Measurements from ENCODE around the gene TMEM221. TPM values are rescaled to one million over a fixed set of nuclear protein-coding genes. Genes with fewer than 3 reads are reported as not detected.

Gene TMEM221
- total RNA-seq, 6 experiments from 2014 or later: 0.12 to 0.19 (median 0.16) TPM; not detected in 3

DNA sequence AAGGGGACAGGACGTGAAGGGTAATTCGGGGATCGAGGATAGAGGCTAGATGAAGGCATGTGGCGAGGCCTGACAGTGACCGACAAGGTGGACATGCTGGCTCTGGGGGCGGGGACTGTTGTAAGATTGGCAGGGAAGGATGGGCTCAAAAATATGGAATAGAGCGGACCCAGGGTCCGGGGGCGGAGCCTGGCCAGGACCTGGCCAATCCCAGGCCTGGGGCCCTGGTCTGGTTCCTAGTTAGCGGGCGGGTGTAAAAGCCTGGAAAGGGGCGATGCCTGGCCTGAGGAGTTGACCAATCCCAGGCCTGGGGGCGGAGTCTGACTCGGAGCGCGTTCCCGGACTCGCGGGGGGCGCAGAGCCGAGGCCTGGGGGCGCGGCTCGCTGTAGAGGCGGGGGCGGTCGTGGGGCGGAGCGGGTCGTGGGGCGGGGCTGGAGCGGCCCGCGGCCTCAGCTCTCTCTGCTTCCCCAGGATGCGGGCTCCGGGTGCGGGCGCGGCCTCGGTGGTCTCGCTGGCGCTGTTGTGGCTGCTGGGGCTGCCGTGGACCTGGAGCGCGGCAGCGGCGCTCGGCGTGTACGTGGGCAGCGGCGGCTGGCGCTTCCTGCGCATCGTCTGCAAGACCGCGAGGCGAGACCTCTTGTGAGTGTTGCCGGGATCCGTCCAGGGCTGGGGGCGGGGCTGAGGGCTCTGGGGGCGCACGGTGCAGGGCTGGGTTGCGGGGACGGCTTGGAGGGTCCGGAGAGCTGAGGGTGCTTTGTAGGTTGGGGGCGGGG lies 21.8 kb upstream of the TMEM221 start, which contains the start of gene SLC27A1:
TSS of gene SLC27A1 (plus strand) at position 457 of the 774 bp plus-strand sequence. CDS start at position 474, 17 bp downstream.
- no peaks in the 10 kb centered on the region for H3K27me3 ChIP-seq
- H3K27ac ChIP-seq: peak within 1 kb of the TSS; percentile 24 to 60 (median 29)
- no peaks in the 10 kb centered on the region for H3K4me1 ChIP-seq
- H3K4me3 ChIP-seq: peak within 1 kb of the TSS; percentile 65 to 85 (median 83)
- H3K9me3 ChIP-seq: no peaks in the 10 kb centered on the region
- DNase-seq (peak; percentile 99), ATAC-seq (peak; percentile 87 to 94 (median 92))
- TF ChIP-seq, protein P1, sequence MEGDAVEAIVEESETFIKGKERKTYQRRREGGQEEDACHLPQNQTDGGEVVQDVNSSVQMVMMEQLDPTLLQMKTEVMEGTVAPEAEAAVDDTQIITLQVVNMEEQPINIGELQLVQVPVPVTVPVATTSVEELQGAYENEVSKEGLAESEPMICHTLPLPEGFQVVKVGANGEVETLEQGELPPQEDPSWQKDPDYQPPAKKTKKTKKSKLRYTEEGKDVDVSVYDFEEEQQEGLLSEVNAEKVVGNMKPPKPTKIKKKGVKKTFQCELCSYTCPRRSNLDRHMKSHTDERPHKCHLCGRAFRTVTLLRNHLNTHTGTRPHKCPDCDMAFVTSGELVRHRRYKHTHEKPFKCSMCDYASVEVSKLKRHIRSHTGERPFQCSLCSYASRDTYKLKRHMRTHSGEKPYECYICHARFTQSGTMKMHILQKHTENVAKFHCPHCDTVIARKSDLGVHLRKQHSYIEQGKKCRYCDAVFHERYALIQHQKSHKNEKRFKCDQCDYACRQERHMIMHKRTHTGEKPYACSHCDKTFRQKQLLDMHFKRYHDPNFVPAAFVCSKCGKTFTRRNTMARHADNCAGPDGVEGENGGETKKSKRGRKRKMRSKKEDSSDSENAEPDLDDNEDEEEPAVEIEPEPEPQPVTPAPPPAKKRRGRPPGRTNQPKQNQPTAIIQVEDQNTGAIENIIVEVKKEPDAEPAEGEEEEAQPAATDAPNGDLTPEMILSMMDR (IDR thresholded peaks at IDR 0.05): no peak
- no peak for TF ChIP-seq POLR2A (IDR thresholded peaks at IDR 0.05)
- intact Hi-C loops (cut with DNase I): no loop called here
- no peaks in the 10 kb centered on the region for H3K36me3 ChIP-seq
- 0% methylated on average over 12 of the region's 67 CpGs for WGBS (ENCODE audit: insufficient coverage, low coverage, low lambda C conversion rate, missing lambda C conversion rate)

DNA sequence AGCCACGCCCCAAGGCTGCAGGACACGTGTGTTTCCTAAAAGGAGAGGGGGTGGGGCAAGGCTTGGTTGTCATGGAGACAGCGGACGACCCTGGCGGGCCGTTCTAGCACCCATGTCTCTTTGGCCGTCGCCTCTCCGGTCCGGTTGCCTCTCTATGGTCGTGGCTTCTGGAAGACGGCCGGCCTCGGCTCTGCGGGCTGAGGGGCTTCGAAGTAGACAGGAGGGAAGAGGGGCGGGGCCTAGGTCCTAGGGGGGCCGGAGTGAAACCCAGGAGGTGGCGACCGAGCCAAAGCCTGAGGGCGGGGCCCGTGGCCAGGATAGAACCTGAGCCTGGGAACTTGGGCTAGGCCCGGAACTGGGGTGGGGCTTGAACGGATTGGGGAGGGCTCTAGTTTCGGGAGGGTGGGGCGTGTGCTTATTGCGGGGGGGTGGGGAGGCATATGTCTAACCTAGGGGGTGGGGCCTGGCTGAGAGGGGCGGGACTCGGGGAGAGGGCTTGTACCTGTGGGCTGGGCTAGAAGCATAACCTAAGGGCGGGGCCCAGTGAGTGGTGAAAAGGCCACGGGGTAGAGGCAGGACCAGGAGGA lies 21.1 kb upstream of the TMEM221 start:
- DNase-seq (peak; percentile 97 to 98 (median 97)), ATAC-seq (peak; percentile 81 to 89 (median 85))
- TF ChIP-seq POLR2A (IDR thresholded peaks at IDR 0.05): no peak
- TF ChIP-seq, protein P1 (IDR thresholded peaks at IDR 0.05): no peak
- no peaks in the 10 kb centered on the region for H3K27me3 ChIP-seq
- peak overlapping the region; percentile 24 to 60 (median 29) for H3K27ac ChIP-seq
- 1% methylated on average over 25 of the region's 31 CpGs for WGBS (ENCODE audit: insufficient coverage, low coverage, low lambda C conversion rate, missing lambda C conversion rate)
- H3K4me3 ChIP-seq: peak overlapping the region; percentile 65 to 85 (median 83)
- intact Hi-C loops (cut with DNase I): no loop called here
- no peaks in the 10 kb centered on the region for H3K36me3 ChIP-seq
- H3K9me3 ChIP-seq: no peaks in the 10 kb centered on the region
- H3K4me1 ChIP-seq: no peaks in the 10 kb centered on the region

DNA sequence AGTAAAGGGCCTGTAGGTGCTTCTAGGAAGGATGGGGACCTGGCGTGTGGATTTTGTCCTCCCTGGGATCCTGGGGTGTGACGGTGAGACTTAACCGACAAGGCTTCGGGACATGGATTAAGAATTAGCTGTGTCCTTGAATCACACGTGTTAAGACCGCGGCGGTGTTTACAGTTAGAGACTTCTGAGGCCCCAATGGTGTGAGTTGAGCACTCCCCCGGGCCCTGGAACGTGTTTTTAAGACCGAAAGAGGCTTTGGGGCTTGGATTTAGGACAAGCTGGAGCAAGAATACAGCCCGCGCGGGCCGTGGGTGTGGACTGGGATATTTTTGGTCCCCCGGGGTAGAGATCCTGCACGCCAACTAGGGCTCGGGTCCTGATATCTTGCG lies 20.6 kb upstream of the TMEM221 start:
- Histone ChIP-seq H3K4me3 (peak overlapping the region; percentile 65 to 85 (median 83)), H3K36me3 (no peaks in the 10 kb centered on the region), H3K4me1 (no peaks in the 10 kb centered on the region), H3K27ac (peak overlapping the region in 2 of 3 donors; percentile 13 to 60), H3K9me3 (no peaks in the 10 kb centered on the region), H3K27me3 (no peaks in the 10 kb centered on the region)
- ATAC-seq (no peak), DNase-seq (no peak)
- TF ChIP-seq, protein P1 (IDR thresholded peaks at IDR 0.05): no peak
- no peak for TF ChIP-seq POLR2A (IDR thresholded peaks at IDR 0.05)
- intact Hi-C loops (cut with DNase I): no loop called here
- 4% methylated on average over 11 of the region's 19 CpGs for WGBS (ENCODE audit: insufficient coverage, low coverage, low lambda C conversion rate, missing lambda C conversion rate)

DNA sequence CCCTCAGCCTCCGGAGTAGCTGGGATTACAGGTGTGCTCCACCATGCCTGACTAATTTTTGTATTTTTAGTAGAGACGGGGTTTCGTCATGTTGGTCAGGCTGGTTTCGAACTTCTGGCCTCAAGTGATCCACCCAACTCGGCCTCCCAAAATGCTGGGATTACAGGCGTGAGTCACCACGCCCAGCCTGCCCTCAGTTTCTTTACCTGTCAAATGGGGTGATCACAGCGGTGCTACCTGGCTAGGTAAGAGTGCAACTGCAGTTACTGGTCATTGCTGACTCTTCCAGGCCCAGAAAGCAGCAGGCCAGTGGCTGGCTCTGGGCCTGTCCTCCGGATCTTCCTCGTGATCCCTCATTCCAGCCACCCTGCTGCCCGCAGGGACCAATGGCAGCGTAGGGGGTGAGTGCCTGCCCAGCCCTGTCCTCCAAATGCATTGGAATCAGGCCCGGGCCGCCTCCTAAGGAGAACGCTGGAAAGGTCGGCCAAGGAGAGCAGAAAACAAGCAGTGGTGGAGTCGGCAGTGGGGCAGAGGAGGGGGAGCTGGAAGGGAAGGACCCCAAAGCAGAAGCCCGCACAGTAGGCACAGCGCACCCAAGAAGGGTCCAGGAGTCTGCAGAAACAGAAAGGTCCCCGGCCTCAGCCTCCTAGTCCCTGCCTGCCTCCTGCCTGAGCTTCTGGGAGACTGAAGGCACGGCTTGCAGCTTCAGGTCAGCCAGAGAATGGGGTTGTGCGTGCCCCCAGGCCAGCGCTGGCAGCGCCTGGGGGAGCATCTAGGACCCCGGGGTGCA lies 20.0 kb upstream of the TMEM221 start:
- Histone ChIP-seq H3K27ac (no peak overlapping the region), H3K4me3 (no peak overlapping the region), H3K36me3 (no peaks in the 10 kb centered on the region), H3K27me3 (no peaks in the 10 kb centered on the region), H3K9me3 (no peaks in the 10 kb centered on the region), H3K4me1 (no peaks in the 10 kb centered on the region)
- peak in 1 of 3 donors; percentile 38 for DNase-seq
- no peak for ATAC-seq
- no peak for TF ChIP-seq POLR2A (IDR thresholded peaks at IDR 0.05)
- TF ChIP-seq, protein P1 (IDR thresholded peaks at IDR 0.05): no peak
- intact Hi-C loops (cut with DNase I): no loop called here
- 49% methylated on average over 10 of the region's 25 CpGs for WGBS (ENCODE audit: insufficient coverage, low coverage, low lambda C conversion rate, missing lambda C conversion rate)

All from right lobe of liver (tissue), 6 donors.